Thymus (tissue), 11 donors: ENCODE measurements around the gene PRSS48. TPM values are rescaled to one million over a fixed set of nuclear protein-coding genes. Genes with fewer than 3 reads are reported as not detected.

ENCODE experiments used
- DNase-seq, 9 donors: peaks; one replicate each; pipeline ENCODE4 v3.0.0-alpha.2; 2013; ENCODE audit warnings: low spot score in 9 of 9, low read depth in 6 of 9, missing footprints in 1 of 9
- H3K27ac ChIP-seq, 2 donors: one replicate each; pipeline ENCODE4 v1.5.1; 2013; ENCODE audit warnings: control low read depth in 1 of 2, low read depth in 1 of 2, low read length in 1 of 2, mild to moderate bottlenecking in 1 of 2, moderate library complexity in 1 of 2
- H3K27me3 ChIP-seq, 2 donors: one replicate each; pipeline ENCODE4 v1.5.1; 2013; ENCODE audit warnings: low read length in 1 of 2; ENCODE audit not compliant: control insufficient read depth in 2 of 2, insufficient read depth in 1 of 2
- H3K36me3 ChIP-seq, 2 donors: one replicate each; pipeline ENCODE4 v1.5.1; 2013; ENCODE audit warnings: low read length in 1 of 2, mild to moderate bottlenecking in 1 of 2, moderate library complexity in 1 of 2; ENCODE audit not compliant: control insufficient read depth in 2 of 2, insufficient read depth in 2 of 2
- H3K4me1 ChIP-seq, 2 donors: one replicate each; pipeline ENCODE4 v1.5.1; 2013; ENCODE audit warnings: low read length in 2 of 2; ENCODE audit not compliant: control insufficient read depth in 2 of 2, insufficient read depth in 2 of 2
- H3K4me3 ChIP-seq, 2 donors: one replicate each; pipeline ENCODE4 v1.5.1; 2013; ENCODE audit warnings: low read length in 2 of 2, control low read depth in 1 of 2, mild to moderate bottlenecking in 1 of 2
- H3K9me3 ChIP-seq, 2 donors: one replicate each; pipeline ENCODE4 v1.5.1; 2013; ENCODE audit warnings: low read length in 1 of 2, mild to moderate bottlenecking in 1 of 2; ENCODE audit not compliant: control insufficient read depth in 2 of 2, insufficient read depth in 1 of 2
- WGBS: extraction: QIAGEN DNeasy Blood & Tissue Kit; methylation state at CpG from one replicate; pipeline ENCODE4 v1.1.7; 2013; 5-methylcytosine and 5-hydroxymethylcytosine counted together
- polyA plus RNA-seq: library from polyadenylated mRNA; stranded (reverse); fragments of 200-250 nt; gene quantifications from one replicate; pipeline ENCODE4 v1.2.3, GENCODE V29; 2013
- total RNA-seq: library from RNA; stranded (reverse); fragments of 120-200 nt; gene quantifications from one replicate; pipeline ENCODE4 v1.2.4, GENCODE V29; 2013
- donor health status: healthy.

The PRSS48 gene
- total and polyA plus RNA-seq, 2 donors, result 0.07 TPM; not detected in 1

- Histone ChIP-seq H3K4me3 (no peak overlapping the region), H3K36me3 (no peaks in the 10 kb centered on the region), H3K27ac (no peak overlapping the region), H3K27me3 (no peaks in the 10 kb centered on the region), H3K9me3 (no peaks in the 10 kb centered on the region), H3K4me1 (no peaks in the 10 kb centered on the region)
- DNase-seq, result no peak
- WGBS, result 61% methylated on average over 4 of the region's 4 CpGs
Measured at GRCh38 chr4:151284534-151285245, 7.7 kb downstream of the PRSS48 start.

GRCh38 chr4:151287409-151287808 lies 10.4 kb downstream of the PRSS48 start:
- WGBS, result 95% methylated on average over 7 of the region's 7 CpGs

GRCh38 chr4:151291485-151291884 lies 14.5 kb downstream of the PRSS48 start:
- no peaks in the 10 kb centered on the region for H3K27me3 ChIP-seq
- H3K9me3 ChIP-seq, result no peaks in the 10 kb centered on the region
- DNase-seq, result no peak
- no peak overlapping the region for H3K27ac ChIP-seq
- no peak overlapping the region for H3K4me3 ChIP-seq
- no peaks in the 10 kb centered on the region for H3K4me1 ChIP-seq
- no peaks in the 10 kb centered on the region for H3K36me3 ChIP-seq
- 82% methylated on average over 1 of the region's 1 CpG for WGBS

More at GRCh38 chr4:151287409-151287808, 10.4 kb downstream of the PRSS48 start:
- no peak for DNase-seq
- Histone ChIP-seq H3K4me1 (no peaks in the 10 kb centered on the region), H3K4me3 (no peak overlapping the region), H3K9me3 (no peaks in the 10 kb centered on the region), H3K36me3 (no peaks in the 10 kb centered on the region), H3K27me3 (no peaks in the 10 kb centered on the region), H3K27ac (no peak overlapping the region)

GRCh38 chr4:151292038-151292437 lies 15.1 kb downstream of the PRSS48 start:
- no peak for DNase-seq
- Histone ChIP-seq H3K4me3 (no peak overlapping the region), H3K9me3 (no peaks in the 10 kb centered on the region), H3K27ac (no peak overlapping the region), H3K36me3 (no peaks in the 10 kb centered on the region), H3K4me1 (no peaks in the 10 kb centered on the region), H3K27me3 (no peaks in the 10 kb centered on the region)
- WGBS, result 95% methylated on average over 2 of the region's 2 CpGs

GRCh38 chr4:151294833-151295496 lies 18.0 kb downstream of the PRSS48 start:
- no peak overlapping the region for H3K27ac ChIP-seq
- no peak for DNase-seq
- H3K36me3 ChIP-seq, result no peaks in the 10 kb centered on the region
- no peaks in the 10 kb centered on the region for H3K9me3 ChIP-seq
- no peak overlapping the region for H3K4me3 ChIP-seq
- WGBS, result 94% methylated on average over 5 of the region's 5 CpGs
- H3K4me1 ChIP-seq, result no peaks in the 10 kb centered on the region
- no peaks in the 10 kb centered on the region for H3K27me3 ChIP-seq

GRCh38 chr4:151296227-151296626 lies 19.3 kb downstream of the PRSS48 start:
- no peak for DNase-seq
- whole genome bisulfite sequencing, result 92% methylated on average over 3 of the region's 3 CpGs

GRCh38 chr4:151297170-151297569 lies 20.2 kb downstream of the PRSS48 start:
- Histone ChIP-seq H3K4me1 (no peaks in the 10 kb centered on the region), H3K36me3 (no peaks in the 10 kb centered on the region), H3K27me3 (no peaks in the 10 kb centered on the region), H3K4me3 (no peak overlapping the region), H3K27ac (no peak overlapping the region), H3K9me3 (no peaks in the 10 kb centered on the region)
- no peak for DNase-seq

More at GRCh38 chr4:151296227-151296626, 19.3 kb downstream of the PRSS48 start:
- Histone ChIP-seq H3K27ac (no peak overlapping the region), H3K27me3 (no peaks in the 10 kb centered on the region), H3K9me3 (no peaks in the 10 kb centered on the region), H3K4me3 (no peak overlapping the region), H3K4me1 (no peaks in the 10 kb centered on the region), H3K36me3 (no peaks in the 10 kb centered on the region)

- no peaks in the 10 kb centered on the region for H3K4me1 ChIP-seq
- no peaks in the 10 kb centered on the region for H3K36me3 ChIP-seq
- no peaks in the 10 kb centered on the region for H3K9me3 ChIP-seq
- no peak overlapping the region for H3K27ac ChIP-seq
- H3K27me3 ChIP-seq, result no peaks in the 10 kb centered on the region
- H3K4me3 ChIP-seq, result no peak overlapping the region
- 93% methylated on average over 4 of the region's 4 CpGs for WGBS
- no peak for DNase-seq
Measured at GRCh38 chr4:151302432-151302831, 25.5 kb downstream of the PRSS48 start.

GRCh38 chr4:151304226-151304625 lies 27.3 kb downstream of the PRSS48 start:
- no peak overlapping the region for H3K27ac ChIP-seq
- H3K9me3 ChIP-seq, result no peaks in the 10 kb centered on the region
- H3K27me3 ChIP-seq, result no peaks in the 10 kb centered on the region
- no peak overlapping the region for H3K4me3 ChIP-seq
- DNase-seq, result no peak
- H3K4me1 ChIP-seq, result no peaks in the 10 kb centered on the region
- H3K36me3 ChIP-seq, result no peaks in the 10 kb centered on the region
